HEK293T (cell line): ENCODE results near the gene MMP20.

Source experiments
- BHLHE40 ChIP-seq: fragments of 450-650 bp; IDR thresholded peaks from 2 replicates; pipeline ENCODE4 v1.6.1; 2016; ENCODE audit warnings: mild to moderate bottlenecking, moderate library complexity, borderline replicate concordance
- FOXA1 ChIP-seq: fragments of 450-650 bp; IDR thresholded peaks from 2 replicates; pipeline ENCODE4 v1.6.1; 2016; ENCODE audit warnings: mild to moderate bottlenecking
- PKNOX1 ChIP-seq: fragments of 450-650 bp; IDR thresholded peaks from 2 replicates; pipeline ENCODE4 v1.6.1; 2016
- SP1 ChIP-seq: fragments of 450-650 bp; IDR thresholded peaks from 2 replicates; pipeline ENCODE4 v1.6.1; 2017
- ZNF384 ChIP-seq: fragments of 450-650 bp; IDR thresholded peaks from 2 replicates; pipeline ENCODE4 v1.6.1; 2016

GRCh38 chr11:102623998-102624397 is 1.1 kb downstream of the MMP20 start:
- TF ChIP-seq SP1 (no peak), BHLHE40 (no peak), ZNF384 (no peak), FOXA1 (no peak), PKNOX1 (no peak)
